ENCODE measurements around the gene ATP6V1A. TPM values are rescaled to one million over a fixed set of nuclear protein-coding genes. Genes with fewer than 3 reads are reported as not detected.

Gene ATP6V1A
- polyA plus RNA-seq, 3 donors = 35.1 to 295 (median 254) TPM

- Mint-ChIP-seq H3K9me3 (no peaks in the 10 kb centered on the region), H3K27me3 (ENCODE audit: low read depth in 3 of 3) (no peaks in the 10 kb centered on the region), H3K4me1 (peaks cover 7% of the 10 kb centered on the region), H3K27ac (no peak overlapping the region), H3K36me3 (peaks cover 64 to 72% of the 10 kb centered on the region in 2 donors), H3K4me3 (no peak overlapping the region)
- intact Hi-C loops (cut with micrococcal nuclease) = no loop called here
- Histone ChIP-seq H3K27me3 (ENCODE audit: control insufficient read depth in 2 of 2, insufficient read depth in 2 of 2, low read length in 2 of 2) (no peaks in the 10 kb centered on the region), H3K79me2 (ENCODE audit: insufficient read depth, low read length) (peaks cover 14% of the 10 kb centered on the region), H3K36me3 (replicated peaks in 1 of 2; ENCODE audit: control insufficient read depth in 1 of 2, insufficient read depth in 2 of 2, low read length in 2 of 2) (peaks cover 43 to 82% of the 10 kb centered on the region in 2 donors), H3K4me1 (ENCODE audit: control insufficient read depth in 1 of 2, insufficient read depth in 2 of 2, low read length in 2 of 2) (no peaks in the 10 kb centered on the region), H4K20me1 (ENCODE audit: insufficient read depth, low read length) (peaks cover 17% of the 10 kb centered on the region), H3K4me3 (replicated peaks in 1 of 3; ENCODE audit: low read depth in 2 of 3, low read length in 3 of 3) (no peak overlapping the region), H3K4me2 (replicated peaks; ENCODE audit: extremely low read depth, low read length, poor library complexity, severe bottlenecking) (no peak overlapping the region), H2AFZ (ENCODE audit: insufficient read depth, low read depth, low read length, poor library complexity, severe bottlenecking) (no peak overlapping the region), H3K9me3 (replicated peaks in 1 of 2; ENCODE audit: control insufficient read depth in 1 of 2, insufficient read depth in 1 of 2, low read length in 2 of 2) (no peaks in the 10 kb centered on the region), H3K9ac (ENCODE audit: insufficient read depth, low read length, poor library complexity, severe bottlenecking) (no peak overlapping the region), H3K27ac (ENCODE audit: low read depth in 1 of 2, low read length in 2 of 2) (no peak overlapping the region)
- TF ChIP-seq CTCF (IDR thresholded peaks at IDR 0.05) = no peak
- DNase-seq = no peak
- no CpG with 5 or more reads among the region's 2 CpGs for WGBS (ENCODE audit: insufficient coverage)
Observed at GRCh38 chr3:113719758-113720157, 27.1 kb upstream of the ATP6V1A start.

GRCh38 chr3:113721636-113722035, 25.2 kb upstream of the ATP6V1A start:
- no peaks in the 10 kb centered on the region for H3K27me3 Mint-ChIP-seq (ENCODE audit: low read depth in 3 of 3)
- H3K27ac ChIP-seq (ENCODE audit: low read depth in 1 of 2, low read length in 2 of 2) = no peak overlapping the region

More at GRCh38 chr3:113721636-113722035, 25.2 kb upstream of the ATP6V1A start:
- intact Hi-C loops (cut with micrococcal nuclease) = no loop called here
- Histone ChIP-seq H3K9me3 (replicated peaks in 1 of 2; ENCODE audit: control insufficient read depth in 1 of 2, insufficient read depth in 1 of 2, low read length in 2 of 2) (no peaks in the 10 kb centered on the region), H4K20me1 (ENCODE audit: insufficient read depth, low read length) (peaks cover 34% of the 10 kb centered on the region), H3K9ac (ENCODE audit: insufficient read depth, low read length, poor library complexity, severe bottlenecking) (no peak overlapping the region), H3K79me2 (ENCODE audit: insufficient read depth, low read length) (peaks cover 29% of the 10 kb centered on the region), H3K4me1 (ENCODE audit: control insufficient read depth in 1 of 2, insufficient read depth in 2 of 2, low read length in 2 of 2) (no peaks in the 10 kb centered on the region), H3K36me3 (replicated peaks in 1 of 2; ENCODE audit: control insufficient read depth in 1 of 2, insufficient read depth in 2 of 2, low read length in 2 of 2) (peaks cover 43 to 74% of the 10 kb centered on the region in 2 donors), H3K4me3 (replicated peaks in 1 of 3; ENCODE audit: low read depth in 2 of 3, low read length in 3 of 3) (no peak overlapping the region), H3K27me3 (ENCODE audit: control insufficient read depth in 2 of 2, insufficient read depth in 2 of 2, low read length in 2 of 2) (no peaks in the 10 kb centered on the region), H3K4me2 (replicated peaks; ENCODE audit: extremely low read depth, low read length, poor library complexity, severe bottlenecking) (no peak overlapping the region), H2AFZ (ENCODE audit: insufficient read depth, low read depth, low read length, poor library complexity, severe bottlenecking) (no peak overlapping the region)
- no CpG with 5 or more reads among the region's 3 CpGs for WGBS (ENCODE audit: insufficient coverage)
- TF ChIP-seq CTCF (IDR thresholded peaks at IDR 0.05) = no peak
- peak overlapping the region in 1 of 7 donors; percentile 46 for H3K27ac Mint-ChIP-seq
- no peaks in the 10 kb centered on the region for H3K9me3 Mint-ChIP-seq
- no peak for DNase-seq
- H3K4me1 Mint-ChIP-seq = peaks cover 7% of the 10 kb centered on the region
- H3K36me3 Mint-ChIP-seq = peaks cover 60 to 70% of the 10 kb centered on the region in 2 donors
- no peak overlapping the region for H3K4me3 Mint-ChIP-seq
